PC-3 (cell line): ENCODE results near the gene HLA-DMB.

ENCODE experiments used
- CTCF ChIP-seq: fragments of 300-600 bp; sonication (generic); conservative IDR thresholded peaks from 2 replicates; pipeline ENCODE4 v1.5.1; 2017; ENCODE audit warnings: antibody characterized with exemption, low read depth, mild to moderate bottlenecking, low read length
- EZH2 ChIP-seq: fragments of 300-600 bp; sonication (generic); IDR thresholded peaks from one replicate; pipeline ENCODE4 v1.6.1; 2017; ENCODE audit warnings: antibody characterized with exemption, mild to moderate bottlenecking, low read length; ENCODE audit not compliant: unreplicated experiment
- EZH2phosphoT487 ChIP-seq: fragments of 300-600 bp; sonication (generic); IDR thresholded peaks from 2 replicates; pipeline ENCODE4 v1.6.1; 2018; ENCODE audit warnings: mild to moderate bottlenecking, antibody characterized with exemption, low read length, borderline replicate concordance

GRCh38 chr6:32950449-32950848, 9.6 kb upstream of the HLA-DMB start:
- no peak for TF ChIP-seq CTCF
- TF ChIP-seq EZH2phosphoT487 = no peak
- TF ChIP-seq EZH2 = no peak
